BLaER1 treated with 17β-estradiol and CSF1 and Interleukin-3, amounts not matched to agents 10 nM and 100 nM (cell line): ENCODE data around the gene FOXK2.

ENCODE experiments used
- H3K27ac ChIP-seq, 11 experiments: shearing (Covaris generic); formaldehyde crosslinking; 2 replicates each; pipeline ENCODE4 v1.8.1; 2022
- H3K27me3 ChIP-seq, 11 experiments: shearing (Covaris generic); formaldehyde crosslinking; 2 replicates each; pipeline ENCODE4 v1.8.1; 2022
- H3K36me3 ChIP-seq, 11 experiments: shearing (Covaris generic); formaldehyde crosslinking; 2 replicates each; pipeline ENCODE4 v1.8.1; 2022
- H3K4me1 ChIP-seq, 10 experiments: shearing (Covaris generic); formaldehyde crosslinking; 2 replicates each; pipeline ENCODE4 v1.8.1; 2022
- H3K4me2 ChIP-seq, 11 experiments: shearing (Covaris generic); formaldehyde crosslinking; 2 replicates each; pipeline ENCODE4 v1.8.1; 2022
- H3K4me3 ChIP-seq, 10 experiments: shearing (Covaris generic); formaldehyde crosslinking; 2 replicates each; pipeline ENCODE4 v1.8.1; 2022
- H3K9ac ChIP-seq, 11 experiments: shearing (Covaris generic); formaldehyde crosslinking; 2 replicates each; pipeline ENCODE4 v1.8.1; 2022
- H3K9me3 ChIP-seq, 11 experiments: shearing (Covaris generic); formaldehyde crosslinking; replicated peaks in 1 of 11; 2 replicates each; pipeline ENCODE4 v1.8.1; 2022
- H4K20me1 ChIP-seq, 11 experiments: shearing (Covaris generic); formaldehyde crosslinking; 2 replicates each; pipeline ENCODE4 v1.8.1; 2022
- Cebpa-rat ChIP-seq, 11 experiments: shearing (Covaris generic); IDR thresholded peaks; 2 replicates each; pipeline ENCODE4 v1.8.1; 2022

FOXK2 gene

GRCh38 chr17:82593590-82594087, 74.1 kb downstream of the FOXK2 start:
- Histone ChIP-seq H3K4me2 (peak overlapping the region; percentile 91 to 100 (median 99)), H3K36me3 (peaks cover 44 to 74% (median 56%) of the 10 kb centered on the region in 11 experiments), H3K27ac (peak overlapping the region; percentile 79 to 99 (median 97)), H4K20me1 (peaks cover 0 to 18% (median 4%) of the 10 kb centered on the region in 11 experiments; a peak in 7 of 22 replicates), H3K4me3 (peak overlapping the region; percentile 51 to 70 (median 60)), H3K4me1 (peaks cover 81 to 98% (median 88%) of the 10 kb centered on the region in 10 experiments), H3K27me3 (no peaks in the 10 kb centered on the region), H3K9ac (peak overlapping the region; percentile 77 to 89 (median 83)), H3K9me3 (no peaks in the 10 kb centered on the region)
- no peak for TF ChIP-seq Cebpa-rat (IDR thresholded peaks at IDR 0.05)

GRCh38 chr17:82594571-82594970, 75.0 kb downstream of the FOXK2 start:
- Histone ChIP-seq H3K4me1 (peaks cover 81 to 98% (median 88%) of the 10 kb centered on the region in 10 experiments), H3K9me3 (no peaks in the 10 kb centered on the region), H3K4me3 (peak overlapping the region in 1 of 10 experiments; percentile 64; a peak in 1 of 20 replicates), H4K20me1 (peaks cover 0 to 27% (median 13%) of the 10 kb centered on the region in 11 experiments; a peak in 16 of 22 replicates), H3K27me3 (no peaks in the 10 kb centered on the region), H3K9ac (peak overlapping the region in 5 of 11 experiments; percentile 9 to 89 (median 83); a peak in 6 of 22 replicates), H3K27ac (peak overlapping the region in 7 of 11 experiments; percentile 33 to 99 (median 98); a peak in 11 of 22 replicates), H3K36me3 (peaks cover 40 to 74% (median 56%) of the 10 kb centered on the region in 11 experiments), H3K4me2 (peak overlapping the region; percentile 91 to 100 (median 99))
- no peak for TF ChIP-seq Cebpa-rat (IDR thresholded peaks at IDR 0.05)

- TF ChIP-seq Cebpa-rat (IDR thresholded peaks at IDR 0.05): no peak
- Histone ChIP-seq H3K27ac (peak overlapping the region in 8 of 11 experiments; percentile 2 to 99 (median 67); a peak in 11 of 22 replicates), H3K4me3 (no peak overlapping the region), H3K27me3 (no peaks in the 10 kb centered on the region), H3K4me2 (peak overlapping the region in 10 of 11 experiments; percentile 11 to 100 (median 96); a peak in 17 of 22 replicates), H3K9ac (peak overlapping the region in 5 of 11 experiments; percentile 11 to 32 (median 23); a peak in 3 of 22 replicates), H3K4me1 (peaks cover 80 to 98% (median 87%) of the 10 kb centered on the region in 10 experiments), H3K36me3 (peaks cover 53 to 74% (median 64%) of the 10 kb centered on the region in 11 experiments), H4K20me1 (peaks cover 0 to 40% (median 27%) of the 10 kb centered on the region in 11 experiments; a peak in 17 of 22 replicates), H3K9me3 (no peaks in the 10 kb centered on the region)
Measured at GRCh38 chr17:82595893-82596292, 76.4 kb downstream of the FOXK2 start.

GRCh38 chr17:82596296-82596695, 76.8 kb downstream of the FOXK2 start:
- Histone ChIP-seq H3K9me3 (no peaks in the 10 kb centered on the region), H3K9ac (peak overlapping the region in 3 of 11 experiments; percentile 19 to 29 (median 23); a peak in 2 of 22 replicates), H3K4me1 (peaks cover 76 to 97% (median 83%) of the 10 kb centered on the region in 10 experiments), H3K36me3 (peaks cover 57 to 78% (median 68%) of the 10 kb centered on the region in 11 experiments), H3K4me2 (peak overlapping the region in 9 of 11 experiments; percentile 11 to 100 (median 96); a peak in 10 of 22 replicates), H3K27ac (peak overlapping the region in 8 of 11 experiments; percentile 13 to 98 (median 31); a peak in 11 of 22 replicates), H3K4me3 (no peak overlapping the region), H3K27me3 (no peaks in the 10 kb centered on the region), H4K20me1 (peaks cover 0 to 44% (median 28%) of the 10 kb centered on the region in 11 experiments; a peak in 17 of 22 replicates)
- TF ChIP-seq Cebpa-rat (IDR thresholded peaks at IDR 0.05): no peak

GRCh38 chr17:82596837-82597672, 77.5 kb downstream of the FOXK2 start:
- no peaks in the 10 kb centered on the region for H3K9me3 ChIP-seq
- peaks cover 0 to 52% (median 28%) of the 10 kb centered on the region in 11 experiments; a peak in 18 of 22 replicates for H4K20me1 ChIP-seq
- H3K27ac ChIP-seq: peak overlapping the region in 7 of 11 experiments; percentile 16 to 98 (median 39); a peak in 8 of 22 replicates
- H3K4me1 ChIP-seq: peaks cover 70 to 97% (median 79%) of the 10 kb centered on the region in 10 experiments
- H3K27me3 ChIP-seq: no peaks in the 10 kb centered on the region
- H3K36me3 ChIP-seq: peaks cover 65 to 85% (median 76%) of the 10 kb centered on the region in 11 experiments
- 0 out of 22 replicates have a peak overlapping the region, but pooled peaks of 2 of the 11 experiments have one; percentile 4 to 13 for H3K9ac ChIP-seq
- no peak overlapping the region for H3K4me2 ChIP-seq
- TF ChIP-seq Cebpa-rat (IDR thresholded peaks at IDR 0.05): no peak
- H3K4me3 ChIP-seq: no peak overlapping the region

- Histone ChIP-seq H3K9ac (peak overlapping the region; percentile 5 to 55 (median 37); a peak in 14 of 22 replicates), H3K9me3 (no peaks in the 10 kb centered on the region), H3K27me3 (no peaks in the 10 kb centered on the region), H3K4me3 (no peak overlapping the region), H3K4me1 (peaks cover 73 to 99% (median 81%) of the 10 kb centered on the region in 10 experiments), H3K36me3 (peaks cover 79 to 99% (median 90%) of the 10 kb centered on the region in 11 experiments), H3K4me2 (peak overlapping the region; percentile 42 to 81 (median 74); a peak in 19 of 22 replicates), H4K20me1 (peaks cover 0 to 66% (median 41%) of the 10 kb centered on the region in 11 experiments; a peak in 18 of 22 replicates), H3K27ac (peak overlapping the region; percentile 9 to 83 (median 62); a peak in 19 of 22 replicates)
- TF ChIP-seq Cebpa-rat (IDR thresholded peaks at IDR 0.05): no peak
Measured at GRCh38 chr17:82598256-82599119, 79.0 kb downstream of the FOXK2 start.

GRCh38 chr17:82599674-82600661, 80.4 kb downstream of the FOXK2 start:
- H3K27ac ChIP-seq: peak overlapping the region in 9 of 11 experiments; percentile 21 to 83 (median 62); a peak in 17 of 22 replicates
- TF ChIP-seq Cebpa-rat (IDR thresholded peaks at IDR 0.05): no peak
- H3K4me3 ChIP-seq: no peak overlapping the region; a peak in 1 of 20 replicates
- H3K9ac ChIP-seq: peak overlapping the region in 9 of 11 experiments; percentile 29 to 55 (median 41); a peak in 14 of 22 replicates
- no peaks in the 10 kb centered on the region for H3K9me3 ChIP-seq
- peaks cover 77 to 96% (median 91%) of the 10 kb centered on the region in 11 experiments for H3K36me3 ChIP-seq
- H3K27me3 ChIP-seq: no peaks in the 10 kb centered on the region
- H3K4me2 ChIP-seq: peak overlapping the region; percentile 42 to 81 (median 74)
- H3K4me1 ChIP-seq: peaks cover 73 to 99% (median 81%) of the 10 kb centered on the region in 10 experiments
- peaks cover 0 to 81% (median 53%) of the 10 kb centered on the region in 11 experiments; a peak in 18 of 22 replicates for H4K20me1 ChIP-seq
